BJ (cell line): Measurements from ENCODE around the gene KCND1. TPM values are rescaled to one million over a fixed set of nuclear protein-coding genes. Genes with fewer than 3 reads are reported as not detected.

Source experiments
- CTCF ChIA-PET: fragments of 350-600 bp; formaldehyde crosslinking; extraction: SDS; loops from one replicate; lab custom pipeline; 2021; ENCODE audit warnings: antibody characterized with exemption, inconsistent platforms; lab: Yijun Ruan, JAX
- POLR2A ChIA-PET: fragments of 300-600 bp; sonication (Branson Sonifier 250); formaldehyde crosslinking; extraction: SDS; loops from one replicate; lab custom pipeline; 2021; ENCODE audit warnings: antibody characterized with exemption; lab: Charles Lee
- DNase-seq: peaks from one replicate; pipeline ENCODE4 v3.0.0-alpha.2; 2011; ENCODE audit warnings: low read depth
- H3K27me3 ChIP-seq: 2 replicates; pipeline ENCODE4 v1.6.0; 2011; ENCODE audit warnings: low read length; ENCODE audit not compliant: control insufficient read depth, insufficient read depth
- H3K36me3 ChIP-seq: 2 replicates; pipeline ENCODE4 v1.5.1; 2011; ENCODE audit warnings: low read length; ENCODE audit not compliant: control insufficient read depth, insufficient read depth
- H3K4me3 ChIP-seq: 2 replicates; pipeline ENCODE4 v1.5.1; 2011; ENCODE audit warnings: low read depth, mild to moderate bottlenecking, control low read depth, low read length
- polyA plus RNA-seq: library from polyadenylated mRNA; depleted of rRNA; stranded (reverse); fragments of >200 nt; gene quantifications from 2 replicates; pipeline ENCODE4 v1.2.3, GENCODE V29; 2011
- TF ChIP-seq, protein P1 (sequence below): IDR thresholded peaks from 2 replicates; pipeline ENCODE4 v1.5.1; 2011; ENCODE audit warnings: low read depth, mild to moderate bottlenecking, control low read depth, inconsistent platforms, low read length, moderate library complexity; ENCODE audit not compliant: insufficient read depth

Gene KCND1
- polyA plus RNA-seq, 1 experiment: 0.83 TPM

DNA sequence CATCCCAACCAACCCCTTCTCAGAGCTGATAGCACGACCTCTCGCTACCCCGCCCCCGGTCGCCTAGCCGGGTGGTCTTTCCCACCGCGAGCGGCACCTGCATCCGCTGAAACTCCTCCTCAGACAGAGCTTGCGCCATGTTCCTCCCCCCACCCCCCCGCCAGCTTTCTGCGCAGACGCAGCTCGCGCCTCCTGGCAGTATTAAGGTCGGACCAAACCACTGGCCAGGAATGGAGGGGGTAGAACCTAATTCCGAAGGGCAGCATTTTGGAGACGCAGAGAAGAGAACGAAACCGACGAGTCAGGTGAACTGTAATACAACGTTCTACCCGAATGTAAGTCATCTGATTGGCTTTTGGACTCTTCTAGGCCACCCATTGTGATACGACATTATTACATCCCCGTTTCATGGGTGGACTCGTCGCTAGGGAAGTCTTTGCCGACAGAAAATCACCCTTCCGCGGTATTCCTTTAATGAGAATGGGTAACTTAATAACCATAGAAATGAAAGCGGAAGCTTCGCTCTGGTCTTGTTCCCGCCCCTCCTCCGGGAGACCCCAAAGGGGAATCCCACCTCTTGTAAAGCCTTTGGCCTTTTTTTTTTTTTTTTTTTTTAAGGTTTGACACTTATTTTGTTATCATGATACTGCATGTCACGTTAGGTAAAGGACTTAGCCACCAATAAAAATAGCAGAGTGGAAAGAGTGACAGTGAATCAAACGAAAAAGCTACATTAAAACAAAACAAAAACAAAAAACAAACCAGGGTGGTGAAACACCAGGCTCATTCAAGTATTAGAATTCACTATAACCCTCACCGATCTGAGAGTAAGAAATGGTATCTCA, 30.7 kb upstream of the KCND1 start, which contains the start of gene GRIPAP1:
Gene GRIPAP1 (minus strand): TSS at position 174 of the 845 bp plus-strand sequence. CDS start 35 bp downstream, at position 139.
- Histone ChIP-seq H3K27me3 (no peaks in the 10 kb centered on the region), H3K4me3 (peak within 1 kb of the TSS; percentile 55), H3K36me3 (peaks cover 4% of the 10 kb centered on the region; the same call in 1 of the 2 replicates)
- ChIA-PET POLR2A (interaction anchor here (0.5 to 0.9 kb wide), 5 partner anchors 9 to 165 kb away, joined by 3 to 21 read pairs (median 4); partner anchors contain the start of gene TFE3), CTCF (interaction anchor here (1.0 to 1.2 kb wide), 2 partner anchors 15 to 44 kb away, joined by 3 read pairs; no protein-coding TSS in a partner anchor)
- DNase-seq: no peak
- TF ChIP-seq, protein P1, sequence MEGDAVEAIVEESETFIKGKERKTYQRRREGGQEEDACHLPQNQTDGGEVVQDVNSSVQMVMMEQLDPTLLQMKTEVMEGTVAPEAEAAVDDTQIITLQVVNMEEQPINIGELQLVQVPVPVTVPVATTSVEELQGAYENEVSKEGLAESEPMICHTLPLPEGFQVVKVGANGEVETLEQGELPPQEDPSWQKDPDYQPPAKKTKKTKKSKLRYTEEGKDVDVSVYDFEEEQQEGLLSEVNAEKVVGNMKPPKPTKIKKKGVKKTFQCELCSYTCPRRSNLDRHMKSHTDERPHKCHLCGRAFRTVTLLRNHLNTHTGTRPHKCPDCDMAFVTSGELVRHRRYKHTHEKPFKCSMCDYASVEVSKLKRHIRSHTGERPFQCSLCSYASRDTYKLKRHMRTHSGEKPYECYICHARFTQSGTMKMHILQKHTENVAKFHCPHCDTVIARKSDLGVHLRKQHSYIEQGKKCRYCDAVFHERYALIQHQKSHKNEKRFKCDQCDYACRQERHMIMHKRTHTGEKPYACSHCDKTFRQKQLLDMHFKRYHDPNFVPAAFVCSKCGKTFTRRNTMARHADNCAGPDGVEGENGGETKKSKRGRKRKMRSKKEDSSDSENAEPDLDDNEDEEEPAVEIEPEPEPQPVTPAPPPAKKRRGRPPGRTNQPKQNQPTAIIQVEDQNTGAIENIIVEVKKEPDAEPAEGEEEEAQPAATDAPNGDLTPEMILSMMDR: no peak

DNA sequence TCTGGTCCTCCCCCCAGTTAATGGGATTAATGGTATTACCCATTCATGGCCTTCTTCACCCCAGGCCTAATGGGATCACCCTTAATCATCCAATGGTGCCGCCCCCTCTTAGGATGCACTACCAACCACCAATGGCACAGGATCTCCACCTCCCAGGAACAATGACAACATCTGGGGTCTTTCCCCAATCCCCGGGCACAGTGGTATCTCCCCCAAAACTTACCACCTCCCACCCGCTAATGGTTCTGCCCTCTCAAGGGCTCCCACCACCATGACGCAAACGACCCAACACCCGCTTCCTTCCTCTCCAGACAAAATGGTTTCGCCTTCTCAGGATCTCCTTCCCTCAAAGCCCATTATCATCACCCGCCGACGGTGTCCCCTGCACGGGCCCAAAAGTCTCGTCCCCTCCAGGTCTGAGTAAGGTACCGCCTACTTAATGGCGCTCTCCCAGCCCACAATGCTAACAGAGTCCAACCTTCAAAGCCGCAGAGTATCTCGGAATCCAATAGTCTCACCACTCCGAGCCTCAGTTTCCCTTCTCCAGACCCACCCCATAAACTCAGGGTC, 30.0 kb upstream of the KCND1 start:
- DNase-seq: no peak
- ChIA-PET POLR2A (interaction anchor here (0.9 kb wide), 1 partner anchor 41 kb away, joined by 4 read pairs; the partner anchor contains the start of gene TFE3), CTCF (interaction anchor here (1.2 kb wide), 1 partner anchor 16 kb away, joined by 3 read pairs; no protein-coding TSS in a partner anchor)
- peak overlapping the region; percentile 55 for H3K4me3 ChIP-seq
- peaks cover 4% of the 10 kb centered on the region; the same call in 1 of the 2 replicates for H3K36me3 ChIP-seq
- no peaks in the 10 kb centered on the region for H3K27me3 ChIP-seq
- TF ChIP-seq, protein P1: no peak

DNA sequence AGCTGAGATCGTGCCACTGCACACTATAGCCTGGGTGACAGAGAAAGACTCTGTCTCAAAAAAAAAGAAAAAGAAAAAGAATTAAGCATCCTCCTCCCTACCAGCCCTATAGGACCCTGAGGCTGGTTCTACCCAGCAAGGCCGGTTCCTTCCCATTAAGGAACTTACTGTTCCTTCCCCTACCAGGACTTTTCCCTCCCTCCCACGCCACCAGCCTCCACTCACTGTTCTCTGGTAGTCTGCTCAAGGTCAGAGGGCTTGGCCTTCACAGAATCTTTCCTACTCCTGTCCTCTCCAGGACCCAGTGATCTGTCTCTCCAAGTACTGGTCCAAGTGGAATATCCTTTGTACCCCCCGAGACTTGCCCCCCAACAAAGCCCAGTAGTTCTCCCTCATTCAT, 29.0 kb upstream of the KCND1 start:
- Histone ChIP-seq H3K27me3 (no peaks in the 10 kb centered on the region), H3K4me3 (no peak overlapping the region), H3K36me3 (peaks cover 4% of the 10 kb centered on the region; the same call in 1 of the 2 replicates)
- no peak for DNase-seq
- POLR2A ChIA-PET: no interaction called here
- CTCF ChIA-PET: no interaction called here
- TF ChIP-seq, protein P1: no peak

DNA sequence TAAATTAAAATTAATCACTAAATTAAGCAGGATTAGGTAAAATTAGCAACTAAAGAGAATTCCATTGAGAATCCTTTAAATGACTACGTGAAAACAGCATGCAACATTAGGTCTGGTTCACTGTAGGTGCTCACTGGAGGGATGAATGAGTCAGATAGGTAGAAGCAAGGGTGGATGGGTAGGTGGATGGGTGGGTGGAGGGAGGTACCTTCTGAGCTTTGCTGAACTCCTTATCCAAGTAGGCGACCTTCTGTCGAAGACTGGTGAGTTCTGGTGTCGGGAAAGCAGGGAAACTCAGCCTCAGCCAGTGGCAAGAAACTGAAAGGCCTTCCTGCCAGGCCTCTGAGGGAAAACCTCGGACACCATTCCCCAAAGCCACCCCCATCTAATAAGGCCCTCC, 27.4 kb upstream of the KCND1 start:
- Histone ChIP-seq H3K4me3 (no peak overlapping the region), H3K36me3 (peaks cover 5% of the 10 kb centered on the region), H3K27me3 (no peaks in the 10 kb centered on the region)
- TF ChIP-seq, protein P1: no peak
- CTCF ChIA-PET: no interaction called here
- no peak for DNase-seq
- POLR2A ChIA-PET: no interaction called here

DNA sequence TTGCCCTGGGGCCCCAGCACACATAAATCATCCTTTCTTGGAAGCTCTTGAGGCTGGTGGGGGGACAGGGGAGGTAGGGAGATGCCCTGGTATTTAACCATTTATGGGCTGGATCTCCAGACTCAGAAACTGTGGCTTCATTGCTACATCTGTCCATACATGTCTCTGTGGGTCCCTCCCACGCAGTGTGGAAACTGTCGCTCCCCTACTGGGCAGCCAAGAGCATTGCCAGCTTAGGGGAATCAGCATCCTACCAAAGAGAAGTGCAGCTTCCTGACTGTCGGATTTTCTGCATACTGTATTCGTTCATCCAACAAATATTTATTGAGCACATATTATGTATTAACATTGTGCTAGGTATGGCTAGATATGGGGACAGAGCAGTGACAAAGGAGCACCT, 26.7 kb upstream of the KCND1 start:
- CTCF ChIA-PET: interaction anchor here (0.6 kb wide), 1 partner anchor 17 kb away, joined by 3 read pairs; no protein-coding TSS in a partner anchor
- POLR2A ChIA-PET: no interaction called here
- TF ChIP-seq, protein P1: no peak
- Histone ChIP-seq H3K4me3 (no peak overlapping the region), H3K36me3 (peaks cover 5% of the 10 kb centered on the region), H3K27me3 (no peaks in the 10 kb centered on the region)
- no peak for DNase-seq
